Thoracic aorta (tissue), 2 donors: ENCODE measurements around the gene HOGA1. TPM values are rescaled to one million over a fixed set of nuclear protein-coding genes. Genes with fewer than 3 reads are reported as not detected.

Source experiments
- ATAC-seq: fragments of 150-250 bp; one replicate; pipeline ENCODE4 v1.8.0; 2017; ENCODE audit warnings: low read depth; ENCODE audit not compliant: insufficient number of reproducible peaks, low FRiP score
- DNase-seq: peaks from one replicate; pipeline ENCODE4 v3.0.0-alpha.2; 2020; ENCODE audit warnings: low spot score
- H3K27ac ChIP-seq, 2 donors: fragments of 200-600 bp; sonication (generic); 1 replicate in 1 of 2; 2 replicates in 1 of 2; pipeline ENCODE4 v1.5.1; 2016; ENCODE audit warnings: mild to moderate bottlenecking in 2 of 2, moderate library complexity in 2 of 2
- H3K27me3 ChIP-seq: fragments of 200-600 bp; sonication (generic); replicated peaks from 2 replicates; pipeline ENCODE4 v1.6.0; 2016; ENCODE audit warnings: mild to moderate bottlenecking; ENCODE audit not compliant: insufficient read depth
- H3K36me3 ChIP-seq: fragments of 200-600 bp; sonication (generic); one replicate; pipeline ENCODE4 v1.5.1; 2016
- H3K4me1 ChIP-seq, 2 donors: fragments of 200-600 bp; sonication (generic); 1 replicate in 1 of 2; 2 replicates in 1 of 2; pipeline versions ENCODE4 v1.5.1 to v1.6.0; 2016; ENCODE audit warnings: low read depth in 2 of 2, mild to moderate bottlenecking in 1 of 2; ENCODE audit not compliant: control insufficient read depth in 1 of 2
- H3K4me3 ChIP-seq: fragments of 200-600 bp; sonication (generic); 2 replicates; pipeline ENCODE4 v1.5.1; 2016; ENCODE audit warnings: mild to moderate bottlenecking
- H3K9me3 ChIP-seq: fragments of 200-600 bp; sonication (generic); 2 replicates; pipeline ENCODE4 v1.5.1; 2016
- total RNA-seq, 2 donors: library from RNA; depleted of rRNA; stranded (reverse); fragments of >200 nt; gene quantifications; one replicate each; pipeline versions ENCODE4 v1.1.0 to v1.2.3, GENCODE V29; 2016
- TF ChIP-seq, protein P1 (sequence below): fragments of 200-600 bp; sonication (generic); IDR thresholded peaks from one replicate; pipeline ENCODE4 v1.5.1; 2019; ENCODE audit warnings: antibody characterized with exemption

The HOGA1 gene
- total RNA-seq, 2 donors from 2014 or later, result 7.0 to 12.3 TPM

DNA sequence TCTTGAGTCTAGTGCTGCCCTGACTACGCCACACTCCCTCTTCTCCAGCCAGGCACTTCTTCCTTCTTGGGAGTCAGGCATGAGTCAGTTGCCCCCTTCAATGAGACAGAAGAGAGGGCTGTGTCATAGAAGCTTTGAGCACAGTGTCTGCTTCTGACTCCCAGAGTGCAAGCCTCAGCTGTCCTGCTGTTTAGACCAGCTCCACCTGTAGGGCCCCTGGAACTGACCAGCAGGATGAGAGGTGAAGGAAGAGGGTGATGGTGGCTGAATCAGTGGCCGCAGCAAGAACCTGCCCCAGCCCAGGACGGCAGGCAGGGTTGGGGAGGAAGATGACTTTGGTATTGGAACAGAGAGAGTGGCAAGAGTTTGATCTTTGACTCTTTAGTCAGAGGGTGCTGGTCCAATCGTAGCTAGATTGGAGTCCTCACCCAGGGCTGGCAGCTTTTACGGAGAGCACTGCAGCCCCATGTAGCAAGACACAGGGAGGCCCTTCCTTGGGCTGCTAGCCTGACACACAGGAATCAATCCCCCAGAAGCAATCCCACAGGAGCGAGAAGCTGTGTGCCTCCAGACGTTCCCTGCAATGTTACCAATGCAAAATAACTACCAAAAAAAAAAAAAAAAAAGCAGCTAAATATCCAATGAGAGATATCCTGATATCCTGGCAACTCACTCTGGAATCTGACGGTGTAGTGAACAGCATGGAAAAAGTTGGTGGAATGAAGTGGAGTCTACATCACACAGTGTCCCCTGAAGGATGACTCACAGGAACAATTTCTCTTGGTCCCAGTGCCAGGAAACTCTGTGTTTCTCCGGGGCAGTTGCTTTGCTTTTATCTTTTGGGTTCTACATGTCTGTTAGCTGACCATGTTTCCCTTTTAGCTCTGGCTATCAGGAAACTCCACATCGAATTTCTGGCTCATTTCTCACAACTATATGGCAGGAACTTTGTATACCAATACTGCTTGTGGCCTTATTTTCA is 12.2 kb downstream of the HOGA1 start:
- H3K4me3 ChIP-seq, result peak overlapping the region; percentile 26
- H3K4me1 ChIP-seq, result peaks cover 34 to 60% of the 10 kb centered on the region in 2 donors
- ATAC-seq (peak; percentile 92), DNase-seq (peak; percentile 63)
- no peaks in the 10 kb centered on the region for H3K36me3 ChIP-seq
- H3K27ac ChIP-seq, result peak overlapping the region; percentile 99
- no peaks in the 10 kb centered on the region for H3K27me3 ChIP-seq
- TF ChIP-seq, protein P1, sequence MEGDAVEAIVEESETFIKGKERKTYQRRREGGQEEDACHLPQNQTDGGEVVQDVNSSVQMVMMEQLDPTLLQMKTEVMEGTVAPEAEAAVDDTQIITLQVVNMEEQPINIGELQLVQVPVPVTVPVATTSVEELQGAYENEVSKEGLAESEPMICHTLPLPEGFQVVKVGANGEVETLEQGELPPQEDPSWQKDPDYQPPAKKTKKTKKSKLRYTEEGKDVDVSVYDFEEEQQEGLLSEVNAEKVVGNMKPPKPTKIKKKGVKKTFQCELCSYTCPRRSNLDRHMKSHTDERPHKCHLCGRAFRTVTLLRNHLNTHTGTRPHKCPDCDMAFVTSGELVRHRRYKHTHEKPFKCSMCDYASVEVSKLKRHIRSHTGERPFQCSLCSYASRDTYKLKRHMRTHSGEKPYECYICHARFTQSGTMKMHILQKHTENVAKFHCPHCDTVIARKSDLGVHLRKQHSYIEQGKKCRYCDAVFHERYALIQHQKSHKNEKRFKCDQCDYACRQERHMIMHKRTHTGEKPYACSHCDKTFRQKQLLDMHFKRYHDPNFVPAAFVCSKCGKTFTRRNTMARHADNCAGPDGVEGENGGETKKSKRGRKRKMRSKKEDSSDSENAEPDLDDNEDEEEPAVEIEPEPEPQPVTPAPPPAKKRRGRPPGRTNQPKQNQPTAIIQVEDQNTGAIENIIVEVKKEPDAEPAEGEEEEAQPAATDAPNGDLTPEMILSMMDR, result no peak
- H3K9me3 ChIP-seq, result no peaks in the 10 kb centered on the region

DNA sequence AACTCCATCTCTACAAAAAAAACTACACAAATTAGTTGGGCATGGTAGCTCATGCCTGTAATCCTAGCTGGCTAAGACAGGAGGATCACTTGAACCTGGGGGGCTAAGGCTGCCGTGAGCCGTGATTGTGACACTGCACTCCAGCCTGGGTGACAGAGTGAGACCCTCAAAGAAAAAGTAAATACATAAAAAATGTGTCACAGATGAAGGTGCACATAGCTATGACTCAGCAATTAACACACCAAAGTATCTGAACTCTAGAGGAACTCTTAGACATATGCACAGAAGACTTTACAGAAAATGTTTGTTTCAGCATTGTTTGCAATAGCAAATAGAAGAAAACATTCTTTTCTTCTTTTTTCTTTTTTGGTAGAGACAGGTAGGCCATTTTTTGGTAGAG is 13.6 kb downstream of the HOGA1 start:
- Histone ChIP-seq H3K36me3 (no peaks in the 10 kb centered on the region), H3K27me3 (no peaks in the 10 kb centered on the region), H3K4me3 (no peak overlapping the region), H3K4me1 (peaks cover 38 to 70% of the 10 kb centered on the region in 2 donors), H3K9me3 (no peaks in the 10 kb centered on the region), H3K27ac (peak overlapping the region; percentile 84 to 99)
- TF ChIP-seq, protein P1, result no peak
- no peak for ATAC-seq
- no peak for DNase-seq

DNA sequence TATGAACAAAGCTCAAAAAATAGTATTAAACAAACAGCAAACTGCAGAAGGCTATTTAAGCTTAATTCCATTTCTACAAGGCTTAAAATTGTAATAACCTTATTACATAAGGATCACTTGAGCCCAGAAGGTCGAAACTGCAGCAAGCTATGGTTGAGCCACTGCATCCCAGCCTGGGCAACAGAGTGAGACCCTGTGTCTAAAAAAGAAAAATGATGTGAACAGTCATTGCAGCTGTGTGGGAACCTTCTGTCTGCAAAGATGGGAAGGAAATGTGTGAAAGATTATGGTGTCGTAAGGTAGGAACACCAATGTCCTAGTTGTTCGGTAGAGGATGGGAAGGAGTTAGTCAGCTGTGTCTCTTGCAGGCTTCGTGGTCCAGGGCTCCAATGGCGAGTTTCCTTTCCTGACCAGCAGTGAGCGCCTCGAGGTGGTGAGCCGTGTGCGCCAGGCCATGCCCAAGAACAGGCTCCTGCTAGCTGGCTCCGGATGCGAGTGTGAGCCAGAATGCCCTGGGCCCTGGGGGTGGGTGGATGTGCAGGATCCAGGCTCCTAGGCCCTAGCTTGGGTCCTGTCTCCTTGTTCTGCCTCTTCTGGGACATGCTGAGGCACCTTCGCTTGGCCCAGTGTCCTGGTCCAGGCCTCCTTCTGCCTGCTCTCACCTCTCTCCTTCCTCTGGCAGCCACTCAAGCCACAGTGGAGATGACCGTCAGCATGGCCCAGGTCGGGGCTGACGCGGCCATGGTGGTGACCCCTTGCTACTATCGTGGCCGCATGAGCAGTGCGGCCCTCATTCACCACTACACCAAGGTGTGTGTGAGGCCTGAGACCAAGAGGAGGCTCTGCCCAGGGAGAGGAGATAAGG is 14.4 kb downstream of the HOGA1 start:
- DNase-seq (no peak), ATAC-seq (no peak)
- H3K27ac ChIP-seq, result peak overlapping the region in 1 of 2 donors; percentile 84
- TF ChIP-seq, protein P1, result no peak
- no peaks in the 10 kb centered on the region for H3K27me3 ChIP-seq
- H3K4me3 ChIP-seq, result no peak overlapping the region
- H3K9me3 ChIP-seq, result no peaks in the 10 kb centered on the region
- no peaks in the 10 kb centered on the region for H3K36me3 ChIP-seq
- peaks cover 31 to 62% of the 10 kb centered on the region in 2 donors for H3K4me1 ChIP-seq

DNA sequence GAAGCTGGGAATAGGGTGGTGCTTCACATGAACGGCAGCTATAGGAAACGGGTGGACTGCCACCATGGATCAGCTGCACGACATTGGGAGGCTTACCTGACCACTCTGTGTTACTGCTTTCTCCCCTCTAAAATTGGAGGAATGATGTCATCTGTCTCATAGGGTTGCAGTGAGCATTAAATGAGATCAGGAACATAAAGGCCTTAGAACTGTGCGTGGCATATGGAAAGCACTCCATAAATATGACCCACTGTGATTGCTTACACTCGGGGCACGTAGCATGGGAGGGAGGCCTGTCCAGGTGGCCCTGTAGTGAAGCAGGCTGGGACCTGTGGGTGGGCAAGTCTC is 15.1 kb downstream of the HOGA1 start:
- no peaks in the 10 kb centered on the region for H3K36me3 ChIP-seq
- no peak for DNase-seq
- no peak overlapping the region for H3K27ac ChIP-seq
- no peak for ATAC-seq
- H3K4me1 ChIP-seq, result peaks cover 28 to 56% of the 10 kb centered on the region in 2 donors
- TF ChIP-seq, protein P1, result no peak
- no peaks in the 10 kb centered on the region for H3K27me3 ChIP-seq
- H3K4me3 ChIP-seq, result no peak overlapping the region
- no peaks in the 10 kb centered on the region for H3K9me3 ChIP-seq

DNA sequence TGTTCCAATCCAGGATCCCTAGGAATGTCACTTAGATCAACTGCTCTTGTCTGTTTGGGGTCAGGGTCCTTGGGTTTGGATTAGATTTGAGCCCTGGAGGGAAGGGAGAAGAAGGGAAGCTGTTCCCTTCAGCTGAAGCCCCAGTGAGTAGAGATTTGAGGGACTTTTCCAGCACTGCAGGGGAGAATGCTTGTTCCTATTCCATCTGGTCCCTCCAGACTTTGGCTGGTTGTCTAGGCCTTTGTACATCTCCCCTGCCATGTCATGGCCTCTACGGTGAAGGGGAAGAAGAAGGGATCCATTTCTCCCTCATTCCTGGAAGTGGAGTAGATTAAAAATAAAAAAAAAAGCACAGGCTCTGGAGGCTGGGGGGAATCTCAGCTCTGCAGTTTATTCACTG is 16.4 kb downstream of the HOGA1 start:
- DNase-seq, result no peak
- H3K27me3 ChIP-seq, result no peaks in the 10 kb centered on the region
- H3K36me3 ChIP-seq, result no peaks in the 10 kb centered on the region
- peaks cover 24 to 43% of the 10 kb centered on the region in 2 donors for H3K4me1 ChIP-seq
- H3K4me3 ChIP-seq, result no peak overlapping the region
- no peak for ATAC-seq
- no peak overlapping the region for H3K27ac ChIP-seq
- no peaks in the 10 kb centered on the region for H3K9me3 ChIP-seq
- TF ChIP-seq, protein P1, result no peak
